Central memory CD8-positive, alpha-beta T cell (primary cell): ENCODE measurements around the gene MACROD1.

ENCODE experiments used
- ATAC-seq: fragments of 150-1000 bp; cut with Tn5 transposase; replicated peaks from 2 replicates; pipeline ENCODE4 v1.10.0; 2022; ENCODE audit warnings: mild to moderate bottlenecking, moderate FRiP score, moderate number of reproducible peaks; ENCODE audit not compliant: poor library complexity, severe bottlenecking; ENCODE audit errors: extremely low read depth
- DNase-seq, 2 donors: peaks; one replicate each; pipeline ENCODE4 v3.0.0; 2021; ENCODE audit warnings: low spot score in 2 of 2
- H3K27ac Mint-ChIP-seq: one replicate; pipeline ENCODE4 v1.8.0; 2022; ENCODE audit warnings: low read depth, mild to moderate bottlenecking, moderate library complexity, mixed read lengths
- H3K27me3 Mint-ChIP-seq: one replicate; pipeline ENCODE4 v1.8.0; 2022; ENCODE audit warnings: mixed read lengths
- H3K36me3 Mint-ChIP-seq: one replicate; pipeline ENCODE4 v1.8.0; 2022; ENCODE audit warnings: mild to moderate bottlenecking, moderate library complexity, mixed read lengths; ENCODE audit not compliant: insufficient read depth
- H3K4me1 Mint-ChIP-seq: one replicate; pipeline ENCODE4 v1.8.0; 2022; ENCODE audit warnings: mixed read lengths
- H3K4me3 Mint-ChIP-seq: one replicate; pipeline ENCODE4 v1.8.0; 2022; ENCODE audit warnings: mild to moderate bottlenecking, moderate library complexity, mixed read lengths
- H3K9me3 Mint-ChIP-seq: one replicate; pipeline ENCODE4 v1.8.0; 2022; ENCODE audit warnings: mixed read lengths

MACROD1 gene

DNA sequence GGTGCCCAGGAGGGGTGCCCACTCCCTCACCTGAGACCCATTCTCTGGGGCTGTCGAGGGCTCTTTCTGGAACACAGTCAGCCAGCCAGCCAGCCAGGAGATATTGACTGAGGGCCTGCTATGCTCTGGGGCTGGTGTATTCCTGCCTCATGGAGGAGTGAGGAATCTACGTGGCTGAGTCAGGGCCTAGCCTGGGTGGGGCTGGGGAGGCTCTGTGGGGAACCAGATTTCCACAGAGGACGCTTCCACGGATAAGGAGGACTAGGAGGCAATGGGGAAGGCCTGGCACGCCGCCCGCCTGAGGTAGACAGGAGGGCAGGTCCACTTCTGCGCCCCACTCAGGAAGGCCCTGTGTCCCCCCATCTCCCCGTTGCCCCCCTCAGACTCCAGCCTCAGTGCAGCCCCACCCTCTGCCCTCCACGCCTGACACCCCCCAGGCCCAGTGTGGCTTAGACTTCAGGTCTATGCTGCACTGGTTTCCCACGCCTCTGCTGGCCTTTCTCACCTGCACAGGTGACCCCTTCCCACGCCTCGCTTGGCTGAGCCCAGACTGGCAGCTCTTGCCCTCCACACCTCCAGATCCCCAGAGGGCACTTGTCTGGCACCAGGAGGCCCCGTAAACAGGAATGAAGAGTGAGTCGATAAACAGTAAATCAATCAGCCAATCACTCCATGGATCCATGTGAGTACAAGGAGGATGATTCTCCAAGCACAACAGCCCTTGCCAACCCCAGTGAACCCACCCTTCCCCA, 37.5 kb downstream of the MACROD1 start:
- H3K4me3 Mint-ChIP-seq, result no peak overlapping the region
- H3K4me1 Mint-ChIP-seq, result no peaks in the 10 kb centered on the region
- no peaks in the 10 kb centered on the region for H3K36me3 Mint-ChIP-seq
- DNase-seq (no peak), ATAC-seq (no peak)
- H3K27ac Mint-ChIP-seq, result no peak overlapping the region
- H3K9me3 Mint-ChIP-seq, result no peaks in the 10 kb centered on the region
- H3K27me3 Mint-ChIP-seq, result no peaks in the 10 kb centered on the region

DNA sequence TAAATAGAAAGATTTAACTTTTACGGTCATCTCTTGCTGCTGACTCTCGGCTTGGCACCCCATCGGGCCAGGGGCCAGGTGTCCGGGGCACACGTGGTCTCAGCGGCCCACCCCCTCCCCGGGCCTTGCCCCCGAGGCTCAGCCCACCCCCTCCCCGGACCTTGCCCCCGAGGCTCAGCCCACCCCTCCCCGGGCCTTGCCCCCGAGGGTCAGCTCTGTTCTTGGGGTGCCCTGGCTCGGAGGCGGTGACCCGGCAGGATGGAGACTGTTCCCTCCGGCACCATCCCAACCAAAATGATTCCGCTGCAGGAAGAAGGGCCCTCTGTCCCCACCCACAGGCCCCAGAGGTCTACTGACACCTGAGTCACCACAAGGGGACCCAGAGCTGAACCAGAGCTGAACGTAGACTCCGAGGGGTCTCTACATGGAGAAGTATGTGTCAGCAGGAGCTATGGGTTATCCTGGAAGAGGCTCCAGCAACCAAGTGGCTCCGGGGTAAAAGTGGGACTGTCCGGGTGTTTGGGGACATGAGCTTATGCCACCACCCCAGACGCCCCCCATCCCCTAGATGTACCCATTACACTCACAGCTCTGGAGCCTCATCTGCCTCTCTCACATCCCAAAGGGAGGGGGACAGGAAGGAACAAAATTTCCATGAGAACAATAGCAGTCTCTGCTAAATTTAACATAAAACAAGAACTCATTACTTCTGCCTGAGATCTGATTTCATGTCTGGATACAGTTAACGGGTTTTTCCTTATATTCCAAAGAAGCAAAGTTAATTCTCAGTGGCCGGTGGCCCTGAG, 38.4 kb downstream of the MACROD1 start:
- DNase-seq (no peak), ATAC-seq (no peak)
- Mint-ChIP-seq H3K4me1 (no peaks in the 10 kb centered on the region), H3K36me3 (no peaks in the 10 kb centered on the region), H3K4me3 (no peak overlapping the region), H3K27ac (no peak overlapping the region), H3K27me3 (no peaks in the 10 kb centered on the region), H3K9me3 (no peaks in the 10 kb centered on the region)

DNA sequence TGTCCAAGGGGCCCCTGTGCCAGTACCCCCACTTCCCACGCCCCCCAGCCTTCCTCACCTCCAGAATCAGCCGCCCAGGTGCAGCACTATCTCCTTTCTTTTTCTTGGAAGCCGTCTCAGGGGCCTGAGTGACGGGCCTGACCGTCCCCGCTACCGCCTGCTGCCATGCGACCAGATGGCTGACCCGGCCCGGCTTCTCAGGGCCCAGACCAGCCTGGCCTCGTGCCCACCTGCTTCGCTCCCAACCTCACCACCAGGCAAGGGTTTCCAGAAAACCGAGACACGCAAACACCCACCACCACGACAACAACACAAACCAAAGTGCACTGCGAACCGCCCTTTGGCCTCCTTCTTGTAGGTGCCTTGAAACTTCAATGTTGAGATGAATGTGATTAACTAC, 39.1 kb downstream of the MACROD1 start:
- Mint-ChIP-seq H3K36me3 (no peaks in the 10 kb centered on the region), H3K4me1 (no peaks in the 10 kb centered on the region), H3K27me3 (no peaks in the 10 kb centered on the region), H3K4me3 (no peak overlapping the region), H3K27ac (no peak overlapping the region), H3K9me3 (no peaks in the 10 kb centered on the region)
- ATAC-seq (no peak), DNase-seq (no peak)

DNA sequence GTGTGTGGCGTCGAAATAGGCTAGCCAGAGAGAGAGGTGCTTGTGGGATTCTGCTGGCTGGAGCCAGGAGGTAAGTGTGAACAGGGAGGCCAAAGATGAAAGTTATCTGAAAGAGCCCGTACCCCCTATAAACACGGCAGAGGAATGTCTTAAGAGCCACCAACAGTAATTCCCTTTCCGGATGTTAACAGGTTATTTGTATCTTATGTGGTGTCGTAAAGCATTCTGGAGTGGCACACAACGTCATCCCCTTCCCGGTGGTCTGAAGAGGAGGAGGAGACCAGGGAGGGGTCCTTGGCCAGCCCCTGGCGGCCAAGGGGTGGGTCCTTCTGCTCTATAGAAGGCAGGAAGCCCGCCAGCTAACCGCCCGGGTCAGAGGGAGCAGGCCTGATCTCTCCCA, 39.5 kb downstream of the MACROD1 start:
- Mint-ChIP-seq H3K27ac (no peak overlapping the region), H3K27me3 (no peaks in the 10 kb centered on the region), H3K4me1 (no peaks in the 10 kb centered on the region), H3K9me3 (no peaks in the 10 kb centered on the region), H3K36me3 (no peaks in the 10 kb centered on the region), H3K4me3 (no peak overlapping the region)
- no peak for DNase-seq
- no peak for ATAC-seq

DNA sequence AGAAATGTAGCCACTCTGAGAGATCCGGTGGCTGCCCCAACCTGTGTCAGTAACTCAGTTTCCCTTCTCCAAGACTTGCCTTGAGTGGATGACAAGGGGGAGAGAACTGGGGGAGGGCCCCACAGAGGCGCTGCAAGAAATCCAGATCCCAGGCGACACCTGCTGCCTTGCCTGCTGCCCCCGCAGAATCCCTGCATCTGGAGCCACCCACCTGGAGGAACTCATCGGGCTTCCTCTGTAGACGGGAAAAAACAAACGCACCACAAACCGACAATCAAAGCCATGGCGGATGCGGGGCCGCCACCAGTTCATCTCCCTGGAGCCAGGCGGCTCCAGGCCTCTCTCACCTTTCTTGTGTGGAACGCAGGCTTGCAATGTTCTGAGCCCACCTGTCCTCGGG, 40.2 kb downstream of the MACROD1 start:
- Mint-ChIP-seq H3K27ac (no peak overlapping the region), H3K4me3 (no peak overlapping the region), H3K4me1 (no peaks in the 10 kb centered on the region), H3K27me3 (no peaks in the 10 kb centered on the region), H3K36me3 (no peaks in the 10 kb centered on the region), H3K9me3 (no peaks in the 10 kb centered on the region)
- ATAC-seq (no peak), DNase-seq (no peak)

DNA sequence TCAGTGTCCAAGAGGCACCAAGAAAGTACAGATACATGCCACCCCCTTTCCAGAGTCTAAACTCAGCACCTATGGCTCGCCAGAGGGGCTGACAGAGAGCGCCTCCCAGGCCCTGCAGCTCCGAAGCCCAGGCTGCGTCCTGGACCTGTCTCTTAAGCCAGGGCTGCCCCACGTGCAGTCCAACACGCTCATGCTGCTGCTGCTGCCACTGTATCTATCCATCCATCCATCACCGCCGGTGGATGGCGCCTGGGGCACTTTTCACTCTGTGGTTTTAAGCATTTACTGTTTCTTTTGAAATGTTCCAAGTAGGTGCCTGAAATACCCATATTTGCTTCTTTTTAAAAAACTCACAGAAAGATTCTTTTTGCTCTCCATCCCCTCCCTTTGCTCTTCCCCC, 41.8 kb downstream of the MACROD1 start:
- no peaks in the 10 kb centered on the region for H3K4me1 Mint-ChIP-seq
- no peaks in the 10 kb centered on the region for H3K27me3 Mint-ChIP-seq
- no peaks in the 10 kb centered on the region for H3K9me3 Mint-ChIP-seq
- no peak overlapping the region for H3K27ac Mint-ChIP-seq
- ATAC-seq (no peak), DNase-seq (no peak)
- H3K36me3 Mint-ChIP-seq, result no peaks in the 10 kb centered on the region
- H3K4me3 Mint-ChIP-seq, result no peak overlapping the region

DNA sequence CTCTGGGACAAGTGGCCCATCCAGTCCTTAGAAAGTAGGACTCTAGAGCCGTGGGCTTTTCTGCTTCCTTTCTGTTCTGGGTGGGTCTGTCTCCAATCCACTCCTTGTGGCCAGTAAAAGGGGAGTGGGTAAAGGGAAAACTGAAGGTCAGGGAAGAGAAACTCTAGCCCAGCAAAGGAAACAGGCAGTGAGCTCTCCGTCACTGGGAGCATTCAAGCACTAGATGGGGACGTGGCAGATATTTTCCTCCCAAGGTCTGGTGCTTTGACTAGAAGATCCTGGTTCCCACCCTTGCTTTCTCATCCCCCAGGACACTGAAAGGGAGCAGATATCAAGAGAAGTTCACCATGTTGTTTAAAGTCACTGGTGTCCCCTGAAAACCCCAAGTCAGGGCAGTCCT, 42.2 kb downstream of the MACROD1 start:
- no peak for ATAC-seq
- H3K36me3 Mint-ChIP-seq, result no peaks in the 10 kb centered on the region
- no peaks in the 10 kb centered on the region for H3K4me1 Mint-ChIP-seq
- H3K27me3 Mint-ChIP-seq, result no peaks in the 10 kb centered on the region
- no peak overlapping the region for H3K27ac Mint-ChIP-seq
- no peak overlapping the region for H3K4me3 Mint-ChIP-seq
- H3K9me3 Mint-ChIP-seq, result no peaks in the 10 kb centered on the region
- no peak for DNase-seq

DNA sequence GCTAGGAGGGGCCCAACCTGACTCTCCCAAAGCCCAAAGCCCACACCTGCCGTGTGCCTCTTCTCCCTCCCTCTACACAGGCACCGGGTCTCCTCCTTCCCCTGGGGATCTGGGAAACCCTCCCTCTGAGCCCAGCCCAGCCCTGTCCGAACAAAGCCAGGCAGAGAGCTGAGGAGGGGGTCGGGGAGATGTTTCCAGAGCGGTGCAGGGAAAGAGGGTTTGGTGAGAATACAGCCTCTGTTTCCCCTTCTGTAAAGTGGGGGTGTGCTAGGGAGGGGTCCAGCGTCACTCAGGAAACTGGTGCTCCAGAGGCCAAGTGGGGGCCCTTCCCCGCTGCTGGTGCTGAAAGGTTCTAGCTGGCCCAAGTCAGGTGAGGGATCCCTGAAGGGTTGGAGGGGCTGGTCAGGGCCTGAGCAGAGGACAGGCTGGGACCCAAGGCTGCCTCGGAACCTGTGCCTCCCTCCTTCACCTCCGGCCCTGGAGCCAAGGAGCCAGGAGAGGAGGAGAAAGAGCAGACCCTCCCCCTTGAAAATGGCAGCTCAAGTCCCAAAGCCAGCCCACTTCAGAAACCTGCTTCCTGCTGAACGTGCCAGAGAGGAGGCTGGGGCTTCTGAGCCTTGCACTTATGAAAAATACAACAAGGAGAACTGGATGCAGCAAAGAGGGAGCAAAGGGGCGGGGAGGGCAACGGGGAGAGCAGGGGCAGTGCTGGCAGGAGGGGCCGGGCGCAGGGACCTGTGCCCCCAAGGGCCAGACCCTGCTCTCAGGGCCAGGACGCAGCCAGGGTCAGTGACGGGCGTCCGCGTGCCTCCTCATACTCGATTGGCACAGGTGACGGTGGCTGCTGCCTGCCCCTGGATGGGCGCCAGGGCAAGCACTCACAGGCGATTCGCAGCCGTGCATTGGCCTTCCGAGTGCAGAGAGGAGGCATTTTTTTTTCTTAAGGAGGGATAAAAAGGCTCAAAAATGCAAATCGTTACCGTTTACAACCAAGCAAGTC, 43.2 kb downstream of the MACROD1 start:
- Mint-ChIP-seq H3K4me3 (no peak overlapping the region), H3K4me1 (no peaks in the 10 kb centered on the region), H3K9me3 (no peaks in the 10 kb centered on the region), H3K27ac (no peak overlapping the region), H3K36me3 (no peaks in the 10 kb centered on the region), H3K27me3 (no peaks in the 10 kb centered on the region)
- no peak for ATAC-seq
- DNase-seq, result no peak

DNA sequence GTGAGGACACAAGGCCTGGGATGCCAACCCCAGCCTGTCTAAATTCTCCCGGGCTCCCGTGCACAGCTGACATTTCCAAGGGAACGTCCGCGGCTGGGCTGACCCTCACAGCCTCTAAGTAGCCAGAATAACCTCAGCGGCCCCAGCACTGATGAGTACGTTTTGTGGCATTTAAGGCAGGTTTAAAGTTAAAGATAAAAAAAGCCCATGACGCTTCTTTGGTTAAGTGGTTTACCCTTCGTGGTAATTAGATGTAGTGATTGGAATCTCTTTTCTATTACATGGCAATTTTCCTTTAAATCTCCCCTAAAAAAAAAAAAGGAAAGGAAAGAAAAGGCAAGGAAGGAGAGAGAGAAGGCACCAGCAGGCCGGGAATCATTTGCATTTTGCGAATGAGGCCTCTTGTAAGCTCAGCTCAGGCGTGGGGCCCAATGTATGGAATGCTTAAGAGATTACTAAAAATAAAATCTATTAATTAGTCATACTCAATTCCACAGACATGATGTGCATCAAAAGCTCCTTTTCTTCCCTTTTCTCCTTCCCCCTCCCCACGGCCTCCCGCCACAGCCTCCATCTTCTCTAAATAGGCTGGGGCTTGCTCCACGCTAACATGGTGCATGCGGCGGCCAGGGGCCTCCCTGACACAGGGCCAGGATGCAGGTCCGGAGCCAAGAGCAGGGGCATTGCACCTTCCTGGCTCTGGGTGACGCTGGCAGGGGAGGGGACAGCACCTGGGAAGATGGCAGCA, 44.1 kb downstream of the MACROD1 start:
- no peaks in the 10 kb centered on the region for H3K9me3 Mint-ChIP-seq
- no peaks in the 10 kb centered on the region for H3K27me3 Mint-ChIP-seq
- H3K4me1 Mint-ChIP-seq, result no peaks in the 10 kb centered on the region
- ATAC-seq, result no peak
- no peak for DNase-seq
- H3K4me3 Mint-ChIP-seq, result no peak overlapping the region
- no peaks in the 10 kb centered on the region for H3K36me3 Mint-ChIP-seq
- no peak overlapping the region for H3K27ac Mint-ChIP-seq

DNA sequence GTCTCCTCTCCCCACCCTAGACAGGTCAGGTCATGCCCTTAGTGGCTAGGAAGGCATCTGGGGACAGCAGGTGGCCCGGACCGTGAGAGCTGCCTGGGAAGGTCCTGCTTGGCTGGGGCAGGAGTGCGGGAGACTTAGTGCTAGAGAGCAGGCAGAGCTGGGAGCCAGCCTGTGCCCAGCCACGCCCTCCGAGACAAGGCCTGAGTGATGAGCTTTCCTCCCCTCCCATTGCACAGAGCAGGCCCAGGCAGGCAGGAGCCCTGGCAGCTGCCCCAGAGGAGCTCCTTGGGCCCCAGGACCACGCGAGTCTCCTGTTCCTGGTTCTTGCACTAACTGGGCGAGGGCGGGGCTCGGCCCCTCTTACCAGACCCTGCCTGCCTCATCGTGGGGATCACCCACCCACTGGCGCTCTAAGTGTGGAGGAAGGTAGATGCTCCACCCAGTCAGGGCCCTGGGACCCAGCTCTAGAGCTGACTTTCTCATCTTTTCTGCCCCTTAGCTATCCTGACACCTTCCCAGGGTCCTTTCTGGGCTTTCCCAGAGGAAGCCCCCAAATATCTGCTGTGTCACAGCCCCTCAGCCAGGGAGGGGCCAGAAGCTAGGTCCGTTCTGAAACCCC, 44.9 kb downstream of the MACROD1 start:
- H3K27me3 Mint-ChIP-seq, result no peaks in the 10 kb centered on the region
- ATAC-seq, result no peak
- H3K9me3 Mint-ChIP-seq, result no peaks in the 10 kb centered on the region
- no peak overlapping the region for H3K27ac Mint-ChIP-seq
- no peaks in the 10 kb centered on the region for H3K36me3 Mint-ChIP-seq
- no peaks in the 10 kb centered on the region for H3K4me1 Mint-ChIP-seq
- no peak for DNase-seq
- no peak overlapping the region for H3K4me3 Mint-ChIP-seq

DNA sequence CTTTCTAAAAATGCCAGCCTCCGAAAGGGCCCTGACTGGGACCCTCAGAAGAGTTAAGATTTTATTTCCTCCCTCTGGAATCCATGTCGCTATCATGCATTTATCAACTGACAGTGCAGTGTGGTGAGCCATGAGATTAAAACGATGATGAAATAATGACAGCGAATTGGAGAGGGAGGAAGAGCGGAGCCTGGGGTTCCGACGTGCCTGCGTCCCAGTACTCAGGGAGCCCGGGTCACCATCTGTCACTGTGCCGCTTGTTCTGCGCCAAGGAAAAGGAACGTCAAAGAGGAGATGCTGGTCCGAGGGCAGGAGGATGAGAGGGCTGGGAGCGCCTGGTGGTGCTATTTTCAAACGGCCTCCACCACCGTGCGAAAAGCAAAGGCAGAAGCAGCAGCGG, 46.2 kb downstream of the MACROD1 start:
- H3K27ac Mint-ChIP-seq, result no peak overlapping the region
- DNase-seq, result no peak
- no peaks in the 10 kb centered on the region for H3K27me3 Mint-ChIP-seq
- no peak overlapping the region for H3K4me3 Mint-ChIP-seq
- no peak for ATAC-seq
- H3K4me1 Mint-ChIP-seq, result no peaks in the 10 kb centered on the region
- no peaks in the 10 kb centered on the region for H3K36me3 Mint-ChIP-seq
- no peaks in the 10 kb centered on the region for H3K9me3 Mint-ChIP-seq
